ENCODE data around the gene SUPT3H.

The SUPT3H gene

GRCh38 chr6:44780161-44780560 lies 597.6 kb downstream of the SUPT3H start:
- no peak for DNase-seq

- no peak for DNase-seq
Observed at GRCh38 chr6:44779130-44779826, 598.5 kb downstream of the SUPT3H start.
